Renal pelvis (tissue), 4 donors: ENCODE results near the gene RALGPS2. TPM values are rescaled to one million over a fixed set of nuclear protein-coding genes. Genes with fewer than 3 reads are reported as not detected.
"Not testable (repeated sequence)": the region's sequence is repeated elsewhere in the genome, so short reads cannot be mapped to it uniquely, and the experiment has no call there.

Experiments used
- DNase-seq: peaks from one replicate; pipeline ENCODE4 v3.0.0-alpha.2; 2013
- polyA plus RNA-seq, 3 donors: library from polyadenylated mRNA; unstranded; fragments of 120-200 nt; gene quantifications; one replicate each; pipeline ENCODE4 v1.2.1, GENCODE V29; 2013; ENCODE audit not compliant: insufficient read length in 3 of 3

The RALGPS2 gene
- polyA plus RNA-seq, 3 donors, result 30.0 to 36.9 (median 31.9) TPM

GRCh38 chr1:178768423-178768822, 43.4 kb downstream of the RALGPS2 start:
- DNase-seq, result no peak

- no peak for DNase-seq
These were observed 47.9 kb downstream of the RALGPS2 start for GRCh38 chr1:178772952-178773351.

GRCh38 chr1:178774263-178774662, 49.2 kb downstream of the RALGPS2 start:
- DNase-seq, result peak; percentile 26

- DNase-seq, result no peak
These were observed 51.5 kb downstream of the RALGPS2 start for GRCh38 chr1:178776553-178776952.

- peak; percentile 59 for DNase-seq
These were observed 56.7 kb downstream of the RALGPS2 start for GRCh38 chr1:178781533-178782330.

- no peak for DNase-seq
These were observed 59.1 kb downstream of the RALGPS2 start for GRCh38 chr1:178784131-178784536.

- no peak for DNase-seq
These were observed 67.3 kb downstream of the RALGPS2 start for GRCh38 chr1:178792394-178792793.

GRCh38 chr1:178796013-178796412, 71.0 kb downstream of the RALGPS2 start:
- DNase-seq, result no peak

- no peak for DNase-seq
These were observed 72.5 kb downstream of the RALGPS2 start for GRCh38 chr1:178797590-178797989.

GRCh38 chr1:178798232-178798861, 73.3 kb downstream of the RALGPS2 start:
- no peak for DNase-seq

- DNase-seq, result no peak
These were observed 77.8 kb downstream of the RALGPS2 start for GRCh38 chr1:178802873-178803272.

GRCh38 chr1:178806665-178807300, 81.7 kb downstream of the RALGPS2 start:
- DNase-seq, result no peak

GRCh38 chr1:178808529-178808928, 83.5 kb downstream of the RALGPS2 start:
- no peak for DNase-seq

- no peak for DNase-seq
These were observed 85.5 kb downstream of the RALGPS2 start for GRCh38 chr1:178810585-178810984.

GRCh38 chr1:178818416-178818815, 93.4 kb downstream of the RALGPS2 start:
- no peak for DNase-seq

- DNase-seq, result no peak
These were observed 94.1 kb downstream of the RALGPS2 start for GRCh38 chr1:178819123-178819522.

- no peak for DNase-seq
These were observed 96.3 kb downstream of the RALGPS2 start for GRCh38 chr1:178821134-178821866.

GRCh38 chr1:178825167-178825566, 100.1 kb downstream of the RALGPS2 start:
- DNase-seq, result no peak

- no peak for DNase-seq
These were observed 119.4 kb downstream of the RALGPS2 start for GRCh38 chr1:178844436-178844835.

- no peak for DNase-seq
These were observed 121.3 kb downstream of the RALGPS2 start for GRCh38 chr1:178846306-178846705.

GRCh38 chr1:178847396-178847849, 122.4 kb downstream of the RALGPS2 start:
- DNase-seq, result no peak

- DNase-seq, result not testable (repeated sequence)
These were observed 122.9 kb downstream of the RALGPS2 start for GRCh38 chr1:178847919-178848318.
